IPS DF 6.9 (cell line): Measurements from ENCODE around the gene ZSCAN21.

Experiments
- DNase-seq: peaks from one replicate; pipeline ENCODE4 v3.0.0-alpha.2; 2013; ENCODE audit warnings: low read depth, low spot score
- H3K27ac ChIP-seq: one replicate; pipeline ENCODE4 v1.5.1; 2013; ENCODE audit warnings: low read length, control low read depth
- H3K27me3 ChIP-seq: 2 replicates; pipeline ENCODE4 v1.6.1; 2013; ENCODE audit warnings: mild to moderate bottlenecking, low read length; ENCODE audit not compliant: control insufficient read depth, insufficient read depth
- H3K36me3 ChIP-seq: 2 replicates; pipeline ENCODE4 v1.6.1; 2013; ENCODE audit warnings: low read length; ENCODE audit not compliant: control insufficient read depth, insufficient read depth
- H3K4me1 ChIP-seq: 2 replicates; pipeline ENCODE4 v1.6.1; 2013; ENCODE audit warnings: low read length; ENCODE audit not compliant: control insufficient read depth, insufficient read depth
- H3K4me3 ChIP-seq: 2 replicates; pipeline ENCODE4 v1.5.1; 2013; ENCODE audit warnings: mild to moderate bottlenecking, low read length
- H3K9me3 ChIP-seq: 2 replicates; pipeline ENCODE4 v1.6.1; 2013; ENCODE audit warnings: low read length, inconsistent platforms; ENCODE audit not compliant: control insufficient read depth, insufficient read depth
- WGBS: extraction: QIAGEN DNeasy Blood & Tissue Kit; methylation state at CpG from one replicate; pipeline ENCODE4 v1.1.7; 2013; ENCODE audit warnings: mixed read lengths, missing lambda C conversion rate; ENCODE audit not compliant: insufficient read length, insufficient coverage; 5-methylcytosine and 5-hydroxymethylcytosine counted together

The ZSCAN21 gene

GRCh38 chr7:100109521-100110163 is 60.1 kb downstream of the ZSCAN21 start:
- Histone ChIP-seq H3K27me3 (no peaks in the 10 kb centered on the region), H3K4me3 (no peak overlapping the region), H3K9me3 (no peaks in the 10 kb centered on the region), H3K36me3 (peaks cover 40% of the 10 kb centered on the region), H3K27ac (no peak overlapping the region), H3K4me1 (no peaks in the 10 kb centered on the region)
- no CpG with 5 or more reads among the region's 12 CpGs for WGBS
- no peak for DNase-seq

- DNase-seq = no peak
- H3K27me3 ChIP-seq = no peaks in the 10 kb centered on the region
- H3K4me3 ChIP-seq = no peak overlapping the region
- no peaks in the 10 kb centered on the region for H3K9me3 ChIP-seq
- no peaks in the 10 kb centered on the region for H3K4me1 ChIP-seq
- H3K27ac ChIP-seq = no peak overlapping the region
- H3K36me3 ChIP-seq = peaks cover 36% of the 10 kb centered on the region
- no CpG with 5 or more reads among the region's 7 CpGs for WGBS
Measured at GRCh38 chr7:100111156-100111555, 61.6 kb downstream of the ZSCAN21 start.

- Histone ChIP-seq H3K9me3 (no peaks in the 10 kb centered on the region), H3K4me1 (no peaks in the 10 kb centered on the region), H3K4me3 (no peak overlapping the region), H3K27me3 (no peaks in the 10 kb centered on the region), H3K27ac (no peak overlapping the region), H3K36me3 (peaks cover 31% of the 10 kb centered on the region)
- WGBS = no CpG with 5 or more reads among the region's 13 CpGs
- DNase-seq = no peak
Measured at GRCh38 chr7:100111914-100112313, 62.3 kb downstream of the ZSCAN21 start.
